Measurements from ENCODE around the gene GALT.
A peak's percentile ranks its signal among the peaks of the same experiment; 100 is the strongest.

GALT gene

DNA sequence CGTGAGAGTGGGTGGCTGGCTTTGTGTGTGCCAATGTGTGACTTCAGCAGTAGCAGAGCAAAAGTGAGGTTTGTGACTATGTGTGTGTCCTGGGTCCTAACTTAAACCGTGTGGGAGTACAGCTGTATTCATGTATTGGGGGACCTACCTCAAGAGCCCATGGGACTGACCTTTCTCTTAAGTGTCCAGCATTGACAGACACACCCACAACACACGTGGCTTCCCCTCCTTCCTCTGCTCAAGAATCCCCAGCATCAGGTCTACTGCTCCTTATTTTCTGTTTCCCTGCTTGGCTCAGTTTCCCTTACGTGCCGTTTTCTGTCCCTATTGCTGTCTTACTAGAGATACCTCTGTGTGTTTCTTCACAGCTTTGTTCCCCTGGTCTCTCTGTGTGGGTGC lies 6.1 kb downstream of the GALT start:
- ATAC-seq (ENCODE audit: low read depth) (no peak), DNase-seq (ENCODE audit: low spot score in 2 of 2) (no peak)
- Mint-ChIP-seq H3K27me3 (peaks cover 4% of the 10 kb centered on the region), H3K27ac (no peak overlapping the region), H3K4me3 (no peak overlapping the region), H3K36me3 (peaks cover 8% of the 10 kb centered on the region), H3K9me3 (no peaks in the 10 kb centered on the region), H3K4me1 (peaks cover 21% of the 10 kb centered on the region)

GRCh38 chr9:34653151-34654072 lies 6.9 kb downstream of the GALT start:
- Mint-ChIP-seq H3K27ac (no peak overlapping the region), H3K27me3 (peaks cover 4% of the 10 kb centered on the region), H3K36me3 (peaks cover 5% of the 10 kb centered on the region), H3K9me3 (no peaks in the 10 kb centered on the region), H3K4me1 (peaks cover 14% of the 10 kb centered on the region), H3K4me3 (no peak overlapping the region)
- DNase-seq (ENCODE audit: low spot score in 2 of 2) (no peak), ATAC-seq (ENCODE audit: low read depth) (no peak)

- H3K27me3 Mint-ChIP-seq = peaks cover 4% of the 10 kb centered on the region
- DNase-seq (ENCODE audit: low spot score in 2 of 2) (no peak), ATAC-seq (ENCODE audit: low read depth) (no peak)
- peaks cover 12% of the 10 kb centered on the region for H3K4me1 Mint-ChIP-seq
- no peak overlapping the region for H3K4me3 Mint-ChIP-seq
- no peaks in the 10 kb centered on the region for H3K9me3 Mint-ChIP-seq
- peaks cover 3% of the 10 kb centered on the region for H3K36me3 Mint-ChIP-seq
- no peak overlapping the region for H3K27ac Mint-ChIP-seq
Measured at GRCh38 chr9:34654323-34655051, 8.0 kb downstream of the GALT start.

DNA sequence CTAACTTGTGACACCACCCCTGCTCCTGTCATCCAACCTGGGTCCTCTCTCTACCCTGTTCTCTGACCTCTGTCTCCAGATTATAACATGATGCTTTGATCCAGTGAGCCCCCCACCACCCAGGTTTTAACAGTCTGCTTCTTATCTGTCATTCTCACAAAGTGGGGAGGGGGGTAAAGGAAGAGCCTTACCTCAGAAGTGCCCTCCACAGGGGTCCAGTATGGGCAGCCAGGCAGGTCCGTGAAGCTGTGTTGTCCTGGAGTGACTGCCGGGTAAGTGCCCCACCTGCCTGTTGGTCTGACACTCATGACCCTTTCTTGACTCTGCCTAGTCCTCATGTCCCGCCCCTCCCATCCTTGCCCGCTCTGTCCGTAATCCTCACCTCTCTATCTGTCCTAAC lies 8.9 kb downstream of the GALT start:
- Mint-ChIP-seq H3K36me3 (peaks cover 4% of the 10 kb centered on the region), H3K27ac (no peak overlapping the region), H3K4me3 (no peak overlapping the region), H3K4me1 (peaks cover 12% of the 10 kb centered on the region), H3K27me3 (peaks cover 4% of the 10 kb centered on the region), H3K9me3 (no peaks in the 10 kb centered on the region)
- ATAC-seq (ENCODE audit: low read depth) (no peak), DNase-seq (ENCODE audit: low spot score in 2 of 2) (no peak)

DNA sequence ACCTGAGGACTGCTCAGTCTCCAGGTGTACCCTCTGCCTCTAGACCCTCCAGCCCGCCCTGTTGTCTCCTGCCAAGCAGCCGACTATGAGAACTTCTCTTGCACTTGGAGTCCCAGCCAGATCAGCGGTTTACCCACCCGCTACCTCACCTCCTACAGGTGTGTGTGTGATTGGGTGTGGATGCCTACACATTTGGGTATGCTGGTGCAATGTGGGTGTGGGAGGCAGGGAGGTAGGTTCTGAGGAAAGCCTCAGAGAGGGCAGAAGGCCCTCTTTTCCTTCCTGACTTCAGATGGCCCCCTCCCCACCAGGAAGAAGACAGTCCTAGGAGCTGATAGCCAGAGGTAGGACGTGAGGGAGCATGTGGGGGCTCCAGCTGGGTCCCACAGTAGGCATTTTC lies 10.5 kb downstream of the GALT start:
- H3K36me3 Mint-ChIP-seq = peaks cover 6% of the 10 kb centered on the region
- H3K4me3 Mint-ChIP-seq = no peak overlapping the region
- peaks cover 4% of the 10 kb centered on the region for H3K27me3 Mint-ChIP-seq
- ATAC-seq (ENCODE audit: low read depth) (no peak), DNase-seq (ENCODE audit: low spot score in 2 of 2) (no peak)
- no peak overlapping the region for H3K27ac Mint-ChIP-seq
- no peaks in the 10 kb centered on the region for H3K9me3 Mint-ChIP-seq
- H3K4me1 Mint-ChIP-seq = peaks cover 12% of the 10 kb centered on the region

- H3K9me3 Mint-ChIP-seq = no peaks in the 10 kb centered on the region
- H3K36me3 Mint-ChIP-seq = peaks cover 6% of the 10 kb centered on the region
- DNase-seq (ENCODE audit: low spot score in 2 of 2) (no peak), ATAC-seq (ENCODE audit: low read depth) (no peak)
- peaks cover 2% of the 10 kb centered on the region for H3K4me1 Mint-ChIP-seq
- H3K27ac Mint-ChIP-seq = no peak overlapping the region
- peaks cover 4% of the 10 kb centered on the region for H3K27me3 Mint-ChIP-seq
- H3K4me3 Mint-ChIP-seq = no peak overlapping the region
Measured at GRCh38 chr9:34658461-34658860, 12.0 kb downstream of the GALT start.

- H3K27ac Mint-ChIP-seq = no peak overlapping the region
- no peaks in the 10 kb centered on the region for H3K9me3 Mint-ChIP-seq
- H3K36me3 Mint-ChIP-seq = peaks cover 6% of the 10 kb centered on the region
- ATAC-seq (ENCODE audit: low read depth) (no peak), DNase-seq (ENCODE audit: low spot score in 2 of 2) (no peak)
- peaks cover 9% of the 10 kb centered on the region for H3K4me1 Mint-ChIP-seq
- no peak overlapping the region for H3K4me3 Mint-ChIP-seq
- peaks cover 4% of the 10 kb centered on the region for H3K27me3 Mint-ChIP-seq
Measured at GRCh38 chr9:34659592-34660253, 13.2 kb downstream of the GALT start.

- Mint-ChIP-seq H3K27me3 (no peaks in the 10 kb centered on the region), H3K9me3 (no peaks in the 10 kb centered on the region), H3K27ac (no peak within 1 kb of the TSS), H3K4me1 (peaks cover 12% of the 10 kb centered on the region), H3K4me3 (no peak within 1 kb of the TSS), H3K36me3 (peaks cover 4% of the 10 kb centered on the region)
- no peak for ATAC-seq (ENCODE audit: low read depth)
- no peak for DNase-seq (ENCODE audit: low spot score in 2 of 2)
Measured at GRCh38 chr9:34662526-34663302, 16.2 kb downstream of the GALT start, which contains the start of gene CCL27. CCL27 (minus strand) TSS chr9:34662657; CDS start chr9:34662633, 24 bp downstream.

DNA sequence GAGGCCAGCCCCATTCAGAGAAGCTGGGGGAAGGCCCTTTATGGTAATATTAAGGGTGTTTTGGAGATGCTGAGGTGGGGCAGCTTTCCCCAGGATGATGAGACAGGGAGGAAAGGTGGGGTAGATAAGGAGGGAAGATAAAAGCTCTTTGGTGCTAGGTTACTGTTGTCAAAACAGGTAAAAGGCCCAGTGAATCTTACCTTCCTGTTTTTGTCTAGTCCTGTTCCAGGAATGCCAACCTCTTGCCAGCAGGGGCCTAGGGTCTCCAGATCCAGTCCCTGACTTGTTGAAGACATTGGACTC lies 16.8 kb downstream of the GALT start:
- no peak overlapping the region for H3K27ac Mint-ChIP-seq
- H3K4me3 Mint-ChIP-seq = no peak overlapping the region
- H3K27me3 Mint-ChIP-seq = no peaks in the 10 kb centered on the region
- ATAC-seq (ENCODE audit: low read depth) (no peak), DNase-seq (ENCODE audit: low spot score in 2 of 2) (no peak)
- H3K36me3 Mint-ChIP-seq = peaks cover 4% of the 10 kb centered on the region
- peaks cover 12% of the 10 kb centered on the region for H3K4me1 Mint-ChIP-seq
- no peaks in the 10 kb centered on the region for H3K9me3 Mint-ChIP-seq

GRCh38 chr9:34664281-34665066 lies 18.0 kb downstream of the GALT start:
- Mint-ChIP-seq H3K27ac (peak overlapping the region; percentile 95), H3K4me1 (peaks cover 12% of the 10 kb centered on the region), H3K4me3 (peak overlapping the region; percentile 95), H3K27me3 (no peaks in the 10 kb centered on the region), H3K36me3 (peaks cover 11% of the 10 kb centered on the region), H3K9me3 (peaks cover 6% of the 10 kb centered on the region)
- ATAC-seq (ENCODE audit: low read depth) = peak; percentile 43
- peak; percentile 76 to 79 for DNase-seq (ENCODE audit: low spot score in 2 of 2)

- ATAC-seq (ENCODE audit: low read depth) = peak; percentile 4
- H3K9me3 Mint-ChIP-seq = peaks cover 8% of the 10 kb centered on the region
- peak overlapping the region; percentile 95 for H3K4me3 Mint-ChIP-seq
- peaks cover 15% of the 10 kb centered on the region for H3K36me3 Mint-ChIP-seq
- H3K27ac Mint-ChIP-seq = peak overlapping the region; percentile 95
- no peak for DNase-seq (ENCODE audit: low spot score in 2 of 2)
- no peaks in the 10 kb centered on the region for H3K27me3 Mint-ChIP-seq
- H3K4me1 Mint-ChIP-seq = peaks cover 12% of the 10 kb centered on the region
Measured at GRCh38 chr9:34665067-34665380, 18.5 kb downstream of the GALT start.

GRCh38 chr9:34665381-34666250 lies 19.1 kb downstream of the GALT start:
- no peaks in the 10 kb centered on the region for H3K27me3 Mint-ChIP-seq
- peaks cover 9% of the 10 kb centered on the region for H3K9me3 Mint-ChIP-seq
- ATAC-seq (ENCODE audit: low read depth) = peak; percentile 76
- DNase-seq (ENCODE audit: low spot score in 2 of 2) = peak; percentile 87 to 90
- peaks cover 12% of the 10 kb centered on the region for H3K36me3 Mint-ChIP-seq
- peaks cover 12% of the 10 kb centered on the region for H3K4me1 Mint-ChIP-seq
- H3K4me3 Mint-ChIP-seq = peak overlapping the region; percentile 95
- peak overlapping the region; percentile 95 for H3K27ac Mint-ChIP-seq
